Fibroblast of lung (primary cell): ENCODE measurements around the gene COL27A1. TPM values are rescaled to one million over a fixed set of nuclear protein-coding genes. Genes with fewer than 3 reads are reported as not detected.

ENCODE experiments used
- DNase-seq, 2 donors: peaks; one replicate each; pipeline versions ENCODE4 v3.0.0 to v3.0.0-alpha.2; 2010; ENCODE audit warnings: low read depth in 2 of 2
- H2AFZ ChIP-seq: 2 replicates; pipeline ENCODE4 v1.5.1; 2012; ENCODE audit warnings: low read length, control low read depth, inconsistent platforms
- H3K27ac ChIP-seq: 2 replicates; pipeline ENCODE4 v1.5.1; 2011; ENCODE audit warnings: low read length, control low read depth; ENCODE audit not compliant: insufficient read depth
- H3K27me3 ChIP-seq: 2 replicates; pipeline ENCODE4 v1.5.1; 2011; ENCODE audit warnings: mild to moderate bottlenecking, low read length; ENCODE audit not compliant: control insufficient read depth, insufficient read depth
- H3K36me3 ChIP-seq: 2 replicates; pipeline ENCODE4 v1.5.1; 2011; ENCODE audit warnings: low read length; ENCODE audit not compliant: control insufficient read depth, insufficient read depth
- H3K4me1 ChIP-seq: 2 replicates; pipeline ENCODE4 v1.5.1; 2011; ENCODE audit warnings: low read length; ENCODE audit not compliant: control insufficient read depth, insufficient read depth; ENCODE audit errors: extremely low read depth
- H3K4me2 ChIP-seq: 2 replicates; pipeline ENCODE4 v1.5.1; 2011; ENCODE audit warnings: low read length, control low read depth; ENCODE audit not compliant: insufficient read depth; ENCODE audit errors: extremely low read depth
- H3K4me3 ChIP-seq, 4 experiments: fragments of 200-600 bp in 1 of 4; sonication (generic) in 1 of 4; replicated peaks in 1 of 4; 2 replicates each; pipeline ENCODE4 v1.5.1; 2011 to 2016; ENCODE audit warnings: low read length in 4 of 4, low read depth in 3 of 4, mild to moderate bottlenecking in 3 of 4, control low read depth in 2 of 4, inconsistent platforms in 1 of 4, mixed read lengths in 1 of 4; ENCODE audit not compliant: insufficient read depth in 1 of 4; ENCODE audit errors: control extremely low read depth in 1 of 4
- H3K79me2 ChIP-seq: 2 replicates; pipeline ENCODE4 v1.5.1; 2012; ENCODE audit warnings: mild to moderate bottlenecking, low read length, inconsistent platforms; ENCODE audit not compliant: control insufficient read depth, insufficient read depth
- H3K9ac ChIP-seq: 2 replicates; pipeline ENCODE4 v1.5.1; 2011; ENCODE audit warnings: mild to moderate bottlenecking, low read length, control low read depth; ENCODE audit not compliant: insufficient read depth
- H3K9me3 ChIP-seq: 2 replicates; pipeline ENCODE4 v1.5.1; 2012; ENCODE audit warnings: low read depth, low read length; ENCODE audit not compliant: control insufficient read depth, insufficient read depth
- H4K20me1 ChIP-seq: 2 replicates; pipeline ENCODE4 v1.5.1; 2011; ENCODE audit warnings: low read length; ENCODE audit not compliant: control insufficient read depth, insufficient read depth; ENCODE audit errors: extremely low read depth
- EZH2 ChIP-seq: IDR thresholded peaks from 2 replicates; pipeline ENCODE4 v1.5.1; 2012; ENCODE audit warnings: low read length, control low read depth, mild to moderate bottlenecking; ENCODE audit errors: missing control alignments
- polyA plus RNA-seq, 2 donors: library from polyadenylated mRNA; depleted of rRNA in 1 of 2; stranded (reverse) in 1 of 2; unstranded in 1 of 2; fragments of >200 nt; gene quantifications; 2 replicates each; pipeline ENCODE4 v1.2.1, GENCODE V29; 2011 to 2012; ENCODE audit warnings: missing spikeins in 1 of 2
- total RNA-seq: library from RNA; depleted of rRNA; stranded (reverse); fragments of >200 nt; gene quantifications from 2 replicates; pipeline ENCODE4 v1.2.1, GENCODE V29; 2014
- TF ChIP-seq, protein P1 (sequence below), 2 donors: IDR thresholded peaks in 1 of 2; conservative IDR thresholded peaks in 1 of 2; 1 replicate in 1 of 2; 2 replicates in 1 of 2; pipeline ENCODE4 v1.5.1; 2011 to 2012; ENCODE audit warnings: low read length in 2 of 2, control low read depth in 1 of 2, inconsistent platforms in 1 of 2, low read depth in 1 of 2, mild to moderate bottlenecking in 1 of 2

COL27A1 gene
- total and polyA plus RNA-seq, 2 donors (not counting 1 experiment from before 2014, with no cell fraction given), result 2.4 to 5.4 TPM

DNA sequence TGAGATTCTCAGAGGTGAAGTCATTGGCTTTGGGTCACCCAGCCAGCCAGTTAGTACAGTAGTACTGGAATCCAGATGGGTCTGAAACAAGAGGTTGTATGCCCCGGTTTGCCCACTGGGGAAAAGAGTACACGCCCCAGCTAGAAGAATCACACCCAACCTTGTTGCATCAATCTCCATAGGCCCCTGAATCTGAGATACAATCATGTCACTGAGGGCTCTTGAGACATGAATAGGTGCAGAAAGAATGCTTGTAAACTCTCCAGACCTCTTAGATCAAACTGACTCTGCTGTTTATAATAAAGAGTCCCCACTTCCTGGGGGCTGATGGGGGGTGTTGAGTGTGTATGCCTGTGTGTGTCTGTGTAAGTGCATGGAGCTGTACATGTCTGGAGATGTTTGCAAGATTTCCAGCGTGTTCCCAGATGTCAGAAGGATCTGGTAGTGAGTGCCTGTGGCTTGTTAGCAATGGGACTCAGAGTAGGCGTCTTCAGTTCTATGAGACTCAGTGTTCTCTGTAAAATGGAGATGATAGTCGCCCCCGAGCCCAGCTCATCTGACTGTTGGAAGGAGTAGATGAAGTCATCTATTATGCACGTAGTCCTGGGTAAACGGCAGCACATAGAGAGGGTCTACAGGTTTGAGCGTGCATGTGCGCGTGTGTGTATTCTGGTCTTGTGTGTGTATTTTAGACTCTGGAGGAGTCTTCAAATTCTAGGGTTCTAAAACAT is 48.2 kb downstream of the COL27A1 start:
- Histone ChIP-seq H3K9me3 (no peaks in the 10 kb centered on the region), H3K27me3 (no peaks in the 10 kb centered on the region), H3K36me3 (no peaks in the 10 kb centered on the region), H3K9ac (no peak overlapping the region), H3K27ac (no peak overlapping the region), H3K4me1 (peaks cover 6% of the 10 kb centered on the region), H3K4me3 (no peak overlapping the region), H2AFZ (no peak overlapping the region), H3K79me2 (no peaks in the 10 kb centered on the region), H3K4me2 (no peak overlapping the region), H4K20me1 (no peaks in the 10 kb centered on the region)
- TF ChIP-seq EZH2, result no peak
- TF ChIP-seq, protein P1, sequence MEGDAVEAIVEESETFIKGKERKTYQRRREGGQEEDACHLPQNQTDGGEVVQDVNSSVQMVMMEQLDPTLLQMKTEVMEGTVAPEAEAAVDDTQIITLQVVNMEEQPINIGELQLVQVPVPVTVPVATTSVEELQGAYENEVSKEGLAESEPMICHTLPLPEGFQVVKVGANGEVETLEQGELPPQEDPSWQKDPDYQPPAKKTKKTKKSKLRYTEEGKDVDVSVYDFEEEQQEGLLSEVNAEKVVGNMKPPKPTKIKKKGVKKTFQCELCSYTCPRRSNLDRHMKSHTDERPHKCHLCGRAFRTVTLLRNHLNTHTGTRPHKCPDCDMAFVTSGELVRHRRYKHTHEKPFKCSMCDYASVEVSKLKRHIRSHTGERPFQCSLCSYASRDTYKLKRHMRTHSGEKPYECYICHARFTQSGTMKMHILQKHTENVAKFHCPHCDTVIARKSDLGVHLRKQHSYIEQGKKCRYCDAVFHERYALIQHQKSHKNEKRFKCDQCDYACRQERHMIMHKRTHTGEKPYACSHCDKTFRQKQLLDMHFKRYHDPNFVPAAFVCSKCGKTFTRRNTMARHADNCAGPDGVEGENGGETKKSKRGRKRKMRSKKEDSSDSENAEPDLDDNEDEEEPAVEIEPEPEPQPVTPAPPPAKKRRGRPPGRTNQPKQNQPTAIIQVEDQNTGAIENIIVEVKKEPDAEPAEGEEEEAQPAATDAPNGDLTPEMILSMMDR (conservative IDR thresholded peaks at IDR 0.05 in 1 of 2, IDR thresholded peaks at IDR 0.05 in 1 of 2; ENCODE audit: low read depth in 1 of 2, low read length in 2 of 2), result no peak
- DNase-seq, result peak in 1 of 2 donors; percentile 49

DNA sequence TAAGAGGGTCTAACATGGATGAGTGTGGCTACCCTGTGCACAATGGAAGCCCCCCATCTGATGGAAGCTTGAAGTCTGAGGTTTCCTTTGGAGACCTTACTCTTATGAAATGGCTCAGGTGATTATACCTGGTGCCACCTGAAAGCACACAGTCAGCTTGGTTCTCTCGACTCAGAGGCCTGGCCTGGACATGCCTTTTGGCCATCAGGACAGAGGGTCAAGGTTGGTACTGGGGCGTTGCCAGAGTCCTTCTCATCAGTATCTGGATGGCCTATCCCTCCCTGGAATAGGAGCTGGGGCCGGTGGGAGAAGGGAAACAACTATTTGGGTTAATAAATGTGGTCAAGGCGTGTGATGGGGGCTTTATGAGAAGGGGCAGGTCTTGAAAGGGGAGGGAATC is 48.9 kb downstream of the COL27A1 start:
- H3K36me3 ChIP-seq, result peaks cover 1% of the 10 kb centered on the region
- no peak overlapping the region for H3K4me3 ChIP-seq
- H3K79me2 ChIP-seq, result no peaks in the 10 kb centered on the region
- no peak overlapping the region for H3K9ac ChIP-seq
- no peaks in the 10 kb centered on the region for H3K9me3 ChIP-seq
- no peaks in the 10 kb centered on the region for H3K27me3 ChIP-seq
- TF ChIP-seq, protein P1 (conservative IDR thresholded peaks at IDR 0.05 in 1 of 2, IDR thresholded peaks at IDR 0.05 in 1 of 2; ENCODE audit: low read depth in 1 of 2, low read length in 2 of 2), result no peak
- TF ChIP-seq EZH2, result no peak
- peaks cover 6% of the 10 kb centered on the region for H3K4me1 ChIP-seq
- H4K20me1 ChIP-seq, result no peaks in the 10 kb centered on the region
- DNase-seq, result no peak
- H3K27ac ChIP-seq, result no peak overlapping the region
- H3K4me2 ChIP-seq, result no peak overlapping the region
- no peak overlapping the region for H2AFZ ChIP-seq

DNA sequence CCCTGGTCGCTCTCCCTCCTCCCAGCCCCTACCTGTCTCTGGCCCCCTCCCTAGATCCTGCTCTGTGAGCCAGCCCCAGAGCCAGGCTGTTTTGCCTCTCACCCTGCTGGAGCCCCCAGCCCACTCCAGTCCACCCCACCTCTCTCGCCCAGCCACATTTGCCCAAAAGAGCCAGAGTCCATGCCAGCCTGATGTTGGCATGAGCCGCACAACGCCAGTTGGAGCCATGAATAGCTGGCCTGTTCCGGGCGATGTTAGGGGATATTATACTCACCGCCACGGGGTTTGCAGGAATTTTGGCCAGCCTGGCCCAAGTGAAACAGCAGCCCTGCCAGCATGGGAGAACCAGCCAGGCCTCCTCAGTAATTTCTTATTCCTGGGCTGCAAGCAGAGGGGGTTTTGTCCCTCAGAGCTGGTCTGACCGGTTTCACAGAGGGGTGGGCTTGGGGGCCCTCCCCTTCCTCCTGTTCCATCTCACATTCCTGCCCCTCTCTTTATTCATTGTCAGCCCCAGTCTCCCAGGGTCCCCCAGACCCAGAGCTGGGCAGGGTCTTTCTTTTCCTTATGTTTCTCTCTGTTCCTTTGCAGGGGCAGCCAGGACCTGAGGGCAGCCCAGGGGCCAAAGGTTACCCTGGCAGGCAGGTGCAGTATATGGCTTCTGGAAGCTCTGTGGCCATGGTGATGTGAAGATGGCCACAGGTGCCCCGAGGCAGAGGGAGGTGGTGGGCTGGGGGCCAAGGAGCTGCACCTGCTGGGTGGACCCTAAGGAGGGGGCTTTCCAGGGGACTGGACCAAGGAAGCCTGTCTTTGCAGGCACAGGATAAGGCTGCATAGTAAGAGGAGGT is 50.1 kb downstream of the COL27A1 start:
- peaks cover 1% of the 10 kb centered on the region for H3K36me3 ChIP-seq
- no peaks in the 10 kb centered on the region for H3K79me2 ChIP-seq
- H3K4me3 ChIP-seq, result no peak overlapping the region
- TF ChIP-seq, protein P1 (conservative IDR thresholded peaks at IDR 0.05 in 1 of 2, IDR thresholded peaks at IDR 0.05 in 1 of 2; ENCODE audit: low read depth in 1 of 2, low read length in 2 of 2), result no peak
- no peak for TF ChIP-seq EZH2
- H3K4me1 ChIP-seq, result peaks cover 6% of the 10 kb centered on the region
- no peaks in the 10 kb centered on the region for H4K20me1 ChIP-seq
- H3K9ac ChIP-seq, result no peak overlapping the region
- H3K27me3 ChIP-seq, result no peaks in the 10 kb centered on the region
- H3K4me2 ChIP-seq, result no peak overlapping the region
- no peak overlapping the region for H2AFZ ChIP-seq
- no peak overlapping the region for H3K27ac ChIP-seq
- no peaks in the 10 kb centered on the region for H3K9me3 ChIP-seq
- no peak for DNase-seq
